HuH-7 (cell line): ENCODE data around the gene DEPDC1B.
"Not testable (repeated sequence)": the region's sequence is repeated elsewhere in the genome, so short reads cannot be mapped to it uniquely, and the experiment has no call there.

Source experiments
- DNase-seq: peaks from one replicate; pipeline ENCODE4 v3.0.0; 2011; ENCODE audit warnings: low spot score

Gene DEPDC1B, protein sequence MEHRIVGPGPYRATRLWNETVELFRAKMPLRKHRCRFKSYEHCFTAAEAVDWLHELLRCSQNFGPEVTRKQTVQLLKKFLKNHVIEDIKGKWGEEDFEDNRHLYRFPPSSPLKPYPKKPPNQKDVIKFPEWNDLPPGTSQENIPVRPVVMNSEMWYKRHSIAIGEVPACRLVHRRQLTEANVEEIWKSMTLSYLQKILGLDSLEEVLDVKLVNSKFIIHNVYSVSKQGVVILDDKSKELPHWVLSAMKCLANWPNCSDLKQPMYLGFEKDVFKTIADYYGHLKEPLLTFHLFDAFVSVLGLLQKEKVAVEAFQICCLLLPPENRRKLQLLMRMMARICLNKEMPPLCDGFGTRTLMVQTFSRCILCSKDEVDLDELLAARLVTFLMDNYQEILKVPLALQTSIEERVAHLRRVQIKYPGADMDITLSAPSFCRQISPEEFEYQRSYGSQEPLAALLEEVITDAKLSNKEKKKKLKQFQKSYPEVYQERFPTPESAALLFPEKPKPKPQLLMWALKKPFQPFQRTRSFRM

GRCh38 chr5:60699609-60700415 lies at the start of gene DEPDC1B:
Gene DEPDC1B, minus strand, starts transcription at chr5:60700166. Its CDS starts 73 bp downstream, at chr5:60700093.
- peak; percentile 85 for DNase-seq

DNA sequence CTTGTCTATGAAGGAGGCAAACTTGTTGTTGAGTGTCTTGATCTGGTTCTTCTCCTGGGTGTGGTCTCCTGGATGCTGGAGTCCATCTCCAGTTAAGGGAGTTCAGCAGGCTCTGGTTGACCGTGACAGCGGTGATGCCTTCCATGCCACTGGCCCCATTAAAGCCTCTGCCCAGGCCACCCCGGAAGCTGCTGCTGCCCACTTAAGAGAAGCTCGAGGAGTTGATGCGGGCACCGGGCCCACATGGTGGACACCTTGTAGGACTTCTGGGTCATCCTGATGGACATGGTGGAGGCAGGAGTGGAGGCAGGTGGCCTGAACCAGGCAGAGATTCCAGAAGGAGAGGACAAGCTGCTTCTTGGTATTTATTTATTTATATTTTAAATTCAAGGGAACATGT lies 44.7 kb upstream of the DEPDC1B start:
- DNase-seq = no peak

- DNase-seq = no peak
Measured at GRCh38 chr5:60743511-60744314, 43.7 kb upstream of the DEPDC1B start.

- DNase-seq = no peak
Measured at GRCh38 chr5:60740322-60740721, 40.4 kb upstream of the DEPDC1B start.

- DNase-seq = no peak
Measured at GRCh38 chr5:60738933-60739332, 39.0 kb upstream of the DEPDC1B start.

DNA sequence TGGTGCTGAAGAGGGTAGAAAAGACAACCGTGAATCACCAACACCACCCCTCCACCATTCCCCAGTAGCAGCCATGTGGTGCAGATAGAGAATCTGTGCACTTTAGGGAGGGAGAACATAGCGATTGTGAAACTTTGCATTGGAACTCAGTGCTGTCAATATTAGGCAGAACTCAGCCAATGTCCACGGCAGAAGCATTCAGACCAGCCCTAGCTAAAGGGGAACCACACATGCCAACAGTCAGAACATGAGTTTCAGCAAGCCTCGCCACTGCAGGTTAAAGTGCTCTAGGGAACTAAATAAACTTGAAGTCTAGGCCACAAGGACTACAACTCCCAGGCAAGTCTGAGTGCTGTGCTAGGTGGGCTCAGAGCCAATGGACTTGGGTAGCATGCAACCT lies 38.5 kb upstream of the DEPDC1B start:
- DNase-seq = no peak

DNA sequence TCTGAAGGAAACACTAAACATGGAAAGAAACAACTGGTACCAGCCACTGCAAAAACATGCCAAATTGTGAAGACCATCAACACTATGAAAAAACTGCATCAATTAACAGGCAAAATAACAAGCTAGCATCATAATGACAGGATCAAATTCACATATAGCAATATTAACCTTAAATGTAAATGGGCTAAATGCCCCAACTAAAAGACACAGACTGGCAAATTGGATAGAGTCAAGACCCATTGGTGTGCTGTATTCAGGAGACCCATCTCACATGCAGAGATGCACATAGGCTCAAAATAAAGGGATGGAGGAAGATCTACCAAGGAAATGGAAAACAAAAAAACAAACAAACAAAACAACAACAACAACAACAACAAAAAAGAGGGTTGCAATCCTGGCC lies 30.9 kb upstream of the DEPDC1B start:
- not testable (repeated sequence) for DNase-seq

GRCh38 chr5:60727033-60727679 lies 27.2 kb upstream of the DEPDC1B start:
- no peak for DNase-seq

GRCh38 chr5:60724126-60724525 lies 24.2 kb upstream of the DEPDC1B start:
- no peak for DNase-seq

GRCh38 chr5:60722416-60722815 lies 22.4 kb upstream of the DEPDC1B start:
- no peak for DNase-seq

DNA sequence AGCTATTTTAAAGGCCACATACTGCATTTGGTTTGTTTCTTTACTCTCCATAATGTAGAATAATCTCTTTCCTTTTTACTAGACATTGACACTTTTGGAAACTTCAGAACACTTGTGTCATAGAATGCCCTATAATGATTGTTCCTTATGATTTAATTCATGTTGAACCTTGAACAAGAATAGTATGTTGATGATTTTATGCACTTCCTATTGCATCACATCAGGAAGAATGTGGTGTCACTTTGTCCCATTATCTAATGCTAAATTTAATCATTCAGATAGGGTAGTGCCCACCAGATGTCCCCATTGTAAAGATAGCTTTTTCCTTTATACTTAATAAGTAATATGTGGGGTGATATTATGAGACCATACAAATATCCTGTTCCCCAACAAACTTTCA lies 19.4 kb upstream of the DEPDC1B start:
- no peak for DNase-seq

- DNase-seq = no peak
Measured at GRCh38 chr5:60718166-60718892, 18.4 kb upstream of the DEPDC1B start.

GRCh38 chr5:60715201-60715928 lies 15.4 kb upstream of the DEPDC1B start:
- not testable (repeated sequence) for DNase-seq

DNA sequence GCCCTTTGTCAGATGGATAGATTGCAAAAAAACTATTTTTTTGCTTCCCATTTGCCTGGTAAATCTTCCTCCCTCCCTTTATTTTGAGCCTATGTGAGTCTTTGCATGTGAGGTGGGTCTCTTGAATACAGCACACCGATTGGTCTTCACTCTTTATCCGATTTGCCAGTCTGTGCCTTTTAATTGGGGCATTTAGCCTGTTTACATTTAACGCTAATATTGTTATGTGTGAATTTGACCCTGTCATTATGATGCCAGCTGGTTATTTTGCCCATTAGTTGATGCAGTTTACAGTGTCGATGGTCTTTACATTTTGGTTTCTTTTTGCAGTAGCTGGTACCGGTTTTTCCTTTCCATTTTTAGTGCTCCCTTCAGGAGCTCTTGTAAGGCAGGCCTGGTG lies 13.0 kb upstream of the DEPDC1B start:
- DNase-seq = no peak

- DNase-seq = not testable (repeated sequence)
Measured at GRCh38 chr5:60711892-60712291, 11.9 kb upstream of the DEPDC1B start.

GRCh38 chr5:60710362-60710761 lies 10.4 kb upstream of the DEPDC1B start:
- DNase-seq = no peak

DNA sequence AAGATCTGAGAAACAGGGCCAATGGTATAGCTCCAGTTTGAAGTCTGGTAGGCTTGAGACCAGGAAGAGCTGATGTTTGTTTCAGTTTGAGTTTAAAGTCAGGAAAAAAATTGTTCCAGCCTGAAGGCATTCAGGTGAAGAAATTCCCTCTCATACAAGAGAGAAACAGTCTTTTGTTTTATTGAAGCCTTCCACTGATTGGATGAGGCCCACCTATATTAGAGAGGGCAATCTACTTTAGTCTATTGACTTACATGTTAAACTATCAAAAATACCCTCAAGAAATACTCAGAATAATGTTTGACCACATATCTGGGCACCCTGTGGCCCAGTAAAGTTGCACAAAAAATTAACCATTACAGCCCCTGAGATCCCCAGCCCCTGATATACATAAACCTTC lies 5.2 kb upstream of the DEPDC1B start:
- no peak for DNase-seq

DNA sequence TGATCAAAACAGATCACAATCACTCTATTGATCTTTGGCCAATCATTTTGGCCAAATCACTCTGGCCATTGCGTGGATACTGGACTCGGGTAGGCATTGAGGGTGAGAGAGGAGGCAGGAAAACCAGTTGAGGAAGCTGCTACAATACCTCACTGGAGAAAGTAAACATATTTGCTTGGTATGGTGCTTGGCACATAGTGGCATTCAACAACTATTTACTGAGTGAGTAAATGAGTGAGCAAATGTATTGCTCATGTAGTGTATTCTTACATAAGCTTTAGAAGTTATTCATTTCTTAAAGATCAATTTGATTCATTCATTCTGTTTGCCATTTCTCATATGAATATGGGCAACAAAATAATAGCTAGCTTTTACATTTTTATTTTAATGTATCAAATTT lies 4.0 kb upstream of the DEPDC1B start:
- DNase-seq = no peak

DNA sequence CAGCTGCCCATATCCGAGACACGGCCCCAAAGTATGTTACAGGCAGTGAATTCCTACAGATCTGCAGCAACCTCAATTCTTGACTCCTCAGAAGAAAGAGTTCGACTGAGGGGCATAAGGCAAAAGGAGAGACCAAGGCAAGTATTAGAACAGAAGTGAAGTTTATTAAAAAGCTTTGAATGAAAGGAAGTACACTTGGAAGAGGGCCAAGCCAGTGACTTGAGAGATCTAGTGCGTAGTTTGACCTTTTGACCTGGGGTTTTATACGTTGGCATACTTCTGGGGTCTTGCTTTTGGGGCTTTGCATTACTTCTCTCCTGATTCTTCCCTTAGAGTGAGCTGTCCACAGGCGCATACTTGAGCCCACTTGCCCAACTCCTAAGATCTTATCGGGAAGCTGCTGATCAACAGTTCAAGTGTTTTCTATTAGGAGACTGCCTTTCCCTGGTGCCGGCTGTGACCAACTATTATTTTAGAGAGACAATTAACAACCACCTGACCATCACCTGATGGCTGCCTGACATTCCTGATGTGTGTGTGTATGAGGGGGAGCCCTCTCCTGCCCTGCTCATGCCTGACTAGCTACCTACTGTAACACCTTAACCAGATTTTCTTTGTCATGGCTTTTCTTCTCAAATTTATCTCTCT lies 1.5 kb upstream of the DEPDC1B start:
- no peak for DNase-seq

DNA sequence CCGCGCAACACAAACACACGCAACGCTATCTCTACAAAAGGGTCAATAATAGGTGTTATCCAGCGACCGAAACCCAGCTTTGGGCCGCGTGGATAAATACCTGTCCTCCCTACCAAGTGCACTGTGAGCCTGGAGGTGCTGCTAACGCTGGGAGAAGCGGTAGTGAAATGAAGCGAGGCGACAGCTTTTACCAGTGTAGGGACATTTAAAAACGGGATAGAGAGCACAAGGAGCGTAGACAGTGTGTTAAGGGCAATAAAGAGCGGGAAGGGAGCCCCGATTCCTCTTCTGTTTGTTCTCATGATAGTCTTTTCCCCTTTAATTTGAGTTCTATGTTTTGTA lies 421 bp upstream of the DEPDC1B start:
- no peak for DNase-seq
